ENCODE data around the gene GOPC. TPM values are rescaled to one million over a fixed set of nuclear protein-coding genes. Genes with fewer than 3 reads are reported as not detected.

GOPC gene
- total RNA-seq, 1 donor from 2014 or later: 18.1 TPM

DNA sequence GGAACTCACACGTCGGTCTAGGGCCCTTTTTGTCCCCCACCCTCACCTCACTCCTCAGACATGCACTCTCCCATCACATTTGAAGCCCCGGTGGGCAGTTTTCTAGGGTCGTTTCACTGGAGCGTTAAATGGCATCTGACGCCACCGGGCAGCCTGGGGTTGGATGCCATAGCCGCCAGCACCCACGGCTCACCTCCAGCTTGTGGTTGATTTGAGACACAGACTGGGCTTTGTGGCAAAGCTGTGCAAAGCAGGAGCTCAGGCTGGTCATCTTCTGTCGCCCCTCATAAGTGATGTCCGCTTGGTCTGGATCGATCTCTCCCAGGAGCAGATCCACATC is 530 bp downstream of the GOPC start:
- peak; percentile 69 for DNase-seq (ENCODE audit: missing footprints)
- ATAC-seq: peak; percentile 1
- intact Hi-C loops (cut with DNase I): loop anchor here (2.0 to 5.0 kb wide), 4 partner anchors 54 to 149 kb away; partner anchors contain the start of genes DCBLD1 and NUS1

DNA sequence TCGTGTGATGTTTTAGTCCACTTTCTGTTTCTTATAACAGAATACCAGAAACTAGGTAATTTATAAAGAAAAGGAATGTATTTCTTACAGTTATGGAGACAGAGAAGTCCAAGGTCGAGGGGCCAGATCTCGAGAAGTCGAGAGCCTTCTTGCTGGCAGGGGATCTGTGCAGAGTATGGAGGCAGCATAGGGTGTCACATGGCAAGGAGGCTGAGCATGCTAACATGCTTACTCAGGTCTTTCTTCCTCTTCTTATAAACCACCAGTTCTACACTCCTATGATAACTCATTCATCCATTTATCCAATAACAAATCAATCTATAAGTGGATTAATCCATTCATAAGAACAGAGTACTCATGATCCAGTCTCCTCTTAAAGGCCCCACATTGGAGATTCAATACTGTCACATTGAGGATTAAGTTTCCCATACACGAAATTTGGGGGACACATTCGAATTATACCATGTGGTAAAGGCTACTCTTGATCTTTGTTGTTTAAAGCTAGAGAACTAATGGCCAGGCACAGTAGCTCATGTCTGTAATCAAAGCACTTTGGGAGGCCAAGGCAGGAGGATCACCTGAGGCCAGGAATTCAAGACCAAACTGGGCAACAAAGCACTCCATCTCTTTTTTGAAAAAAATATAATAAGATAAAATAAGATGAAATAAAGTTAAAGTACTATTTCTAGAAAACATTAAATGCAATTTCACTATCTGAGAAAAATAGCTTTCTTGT is 2.1 kb downstream of the GOPC start:
- no peak for ATAC-seq
- DNase-seq (ENCODE audit: missing footprints): no peak
- intact Hi-C loops (cut with DNase I): loop anchor here (5.0 kb wide), 3 partner anchors 53 to 148 kb away; partner anchors contain the start of gene NUS1

DNA sequence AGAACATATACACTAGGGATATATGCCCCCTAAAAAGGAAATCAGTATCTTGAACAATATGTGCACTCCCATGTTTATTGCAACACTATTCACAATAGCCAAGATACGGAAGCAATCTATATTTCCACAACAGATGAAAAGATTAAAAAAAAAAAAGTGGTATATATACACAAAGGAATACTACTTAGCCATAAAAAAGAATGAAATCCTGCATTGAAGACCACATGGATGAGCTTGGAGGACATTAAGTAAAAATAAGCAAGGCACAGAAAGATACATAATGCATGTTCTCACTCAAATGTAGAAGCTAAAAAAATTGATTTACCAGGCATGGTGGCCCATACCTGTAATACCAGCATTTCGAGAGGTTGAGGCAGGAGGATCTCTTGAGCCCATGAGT is 4.6 kb downstream of the GOPC start:
- ATAC-seq (no peak), DNase-seq (ENCODE audit: missing footprints) (no peak)
- intact Hi-C loops (cut with DNase I): no loop called here

DNA sequence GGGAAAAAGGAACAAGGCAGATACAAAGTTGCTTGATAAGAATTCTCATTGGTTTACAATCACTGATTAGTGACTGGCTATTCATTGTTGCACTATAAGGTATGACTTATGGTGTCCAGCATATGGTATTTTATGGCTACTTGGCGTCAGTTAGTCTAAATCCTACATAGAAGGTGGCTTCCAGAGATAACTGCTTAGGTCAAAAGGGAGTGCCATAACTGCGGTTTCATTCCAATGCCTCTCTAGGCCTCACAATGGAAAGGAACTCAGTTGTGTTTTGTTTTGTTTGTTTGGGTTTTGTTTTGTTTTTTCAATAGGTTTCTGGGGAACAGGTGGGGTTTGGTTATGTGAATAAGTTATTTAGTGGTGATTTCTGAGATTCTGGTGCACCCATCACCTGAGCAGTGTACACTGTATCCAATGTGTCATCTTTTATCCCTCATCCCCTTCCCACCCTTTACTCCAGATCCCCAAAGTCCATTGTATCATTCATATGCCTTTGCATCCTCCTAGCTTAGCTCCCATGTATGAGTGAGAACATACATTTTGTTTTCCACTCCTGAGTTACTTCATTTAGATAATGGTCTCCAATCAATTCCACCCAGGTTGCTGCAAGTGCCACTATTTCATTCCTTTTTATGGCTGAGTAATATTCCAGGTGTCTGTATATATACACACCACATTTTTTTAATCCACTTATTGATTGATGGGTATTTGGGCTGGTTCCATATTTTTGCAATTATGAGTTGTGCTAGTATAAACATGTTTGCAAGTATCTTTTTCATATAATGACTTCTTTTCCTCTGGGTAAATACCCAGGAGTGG is 7.0 kb downstream of the GOPC start:
- ATAC-seq (no peak), DNase-seq (ENCODE audit: missing footprints) (no peak)
- intact Hi-C loops (cut with DNase I): no loop called here

DNA sequence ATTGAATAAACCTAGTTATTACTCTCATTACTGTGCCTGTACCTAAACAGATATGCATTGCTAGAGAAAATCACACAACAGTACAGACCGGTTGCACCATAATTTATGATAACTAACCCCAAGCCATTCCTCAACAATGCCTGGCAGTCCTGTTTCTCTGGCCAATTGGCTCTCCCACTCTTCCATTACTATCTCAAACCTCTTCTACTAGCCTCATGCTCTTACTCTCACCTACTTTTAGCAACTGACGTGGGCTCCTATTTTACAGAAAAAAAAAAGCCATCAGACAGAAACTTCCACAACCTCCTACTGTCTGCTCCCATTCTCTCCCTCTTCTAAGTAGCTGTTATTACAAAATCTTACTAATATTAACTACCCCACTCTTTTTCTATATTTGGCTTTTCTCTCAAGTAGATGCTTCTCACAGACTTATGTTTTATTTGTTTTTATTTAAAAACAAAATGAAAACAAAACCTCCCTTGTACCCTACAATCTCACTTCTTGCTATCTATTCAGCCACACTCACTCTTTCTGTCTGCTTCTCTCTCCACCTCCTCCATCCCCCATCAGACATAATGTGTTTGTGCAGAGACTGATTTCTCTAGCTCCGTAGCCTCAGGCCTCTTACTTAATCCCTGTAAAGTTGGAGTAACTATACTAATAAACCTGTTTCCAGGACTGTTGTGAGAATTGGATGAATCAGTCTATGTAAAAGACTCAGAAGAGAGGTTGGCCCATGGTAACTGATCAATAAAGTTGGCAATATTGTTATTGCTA is 9.1 kb downstream of the GOPC start:
- ATAC-seq: peak; percentile 48
- no peak for DNase-seq (ENCODE audit: missing footprints)
- intact Hi-C loops (cut with DNase I): loop anchor here (2.0 kb wide), 1 partner anchor 16 kb away; no protein-coding TSS in a partner anchor

DNA sequence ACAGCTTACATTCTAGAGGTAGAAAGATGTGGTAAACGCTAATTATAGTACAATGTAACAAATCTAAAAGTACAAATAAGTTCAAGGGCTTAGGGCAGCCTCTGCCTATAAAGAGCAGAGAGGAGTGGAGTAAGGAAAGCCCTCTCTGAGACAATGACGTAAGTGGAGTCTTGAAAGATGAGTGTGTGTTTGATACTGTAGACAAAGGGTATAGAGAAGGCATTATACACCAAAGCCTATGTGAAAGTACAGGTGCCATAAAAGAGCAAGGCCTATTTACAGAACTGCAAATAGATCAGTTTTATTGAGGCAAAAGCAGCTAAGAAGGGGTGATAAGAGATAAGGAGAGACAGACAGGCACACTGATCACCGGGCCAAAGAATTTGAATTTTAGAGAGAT is 10.9 kb downstream of the GOPC start:
- intact Hi-C loops (cut with DNase I): no loop called here
- no peak for ATAC-seq
- DNase-seq (ENCODE audit: missing footprints): no peak

DNA sequence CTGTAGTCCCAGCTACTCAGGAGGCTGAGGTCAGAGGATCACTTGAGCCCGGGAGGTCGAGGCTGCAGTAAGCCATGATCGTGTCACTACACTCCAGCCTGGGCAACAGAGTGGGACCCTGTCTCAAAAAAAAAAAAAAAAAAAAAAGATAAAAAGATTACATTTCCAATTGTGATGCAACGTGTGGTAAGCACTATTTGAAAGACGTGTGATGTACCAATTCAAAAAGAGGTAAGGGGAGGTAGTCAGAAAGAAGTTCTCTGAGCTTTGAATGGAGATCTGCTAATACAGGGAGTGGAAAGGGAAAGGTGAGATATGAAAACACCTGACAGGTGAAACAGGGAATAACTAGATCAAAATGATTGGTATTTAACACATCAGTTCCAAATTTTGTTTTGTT is 11.9 kb downstream of the GOPC start:
- intact Hi-C loops (cut with DNase I): no loop called here
- ATAC-seq: no peak
- no peak for DNase-seq (ENCODE audit: missing footprints)

DNA sequence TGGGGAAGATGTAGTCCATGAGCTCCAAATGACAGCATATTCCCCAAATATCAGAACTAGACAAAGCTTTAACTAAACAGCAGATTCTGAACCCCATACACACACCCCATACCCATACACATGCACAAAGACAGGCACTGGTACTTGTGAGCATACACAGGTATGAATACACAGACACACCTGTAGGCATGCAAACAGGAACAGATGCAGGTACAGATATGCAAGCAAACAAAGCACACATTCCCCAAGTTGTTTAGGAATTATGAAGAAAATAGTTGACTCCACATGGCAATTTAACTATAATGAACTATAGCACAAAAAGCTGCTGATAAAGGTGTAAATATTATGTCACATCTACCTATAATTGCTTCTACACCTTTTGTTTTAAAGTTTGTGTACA is 16.7 kb downstream of the GOPC start:
- intact Hi-C loops (cut with DNase I): no loop called here
- DNase-seq (ENCODE audit: missing footprints): no peak
- ATAC-seq: no peak

DNA sequence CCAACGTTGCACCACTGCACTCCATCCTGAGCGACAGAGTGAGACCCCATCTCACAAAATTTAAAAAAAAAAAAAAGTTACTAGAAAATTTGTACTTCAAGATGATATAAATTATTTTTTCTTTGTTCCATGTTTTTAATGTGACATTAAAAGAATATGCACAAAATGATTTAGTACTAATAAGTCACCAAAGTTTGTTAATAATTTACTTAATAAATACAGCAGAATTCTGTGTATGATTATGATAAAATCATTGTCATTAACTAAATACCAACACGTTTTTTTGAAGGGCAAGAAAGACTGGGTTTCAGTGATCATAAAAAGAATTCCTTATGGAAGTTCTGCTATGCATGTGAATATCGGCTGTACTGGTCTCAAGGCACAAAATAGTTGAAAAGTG is 28.1 kb downstream of the GOPC start:
- intact Hi-C loops (cut with DNase I): no loop called here
- DNase-seq (ENCODE audit: missing footprints) (no peak), ATAC-seq (no peak)

DNA sequence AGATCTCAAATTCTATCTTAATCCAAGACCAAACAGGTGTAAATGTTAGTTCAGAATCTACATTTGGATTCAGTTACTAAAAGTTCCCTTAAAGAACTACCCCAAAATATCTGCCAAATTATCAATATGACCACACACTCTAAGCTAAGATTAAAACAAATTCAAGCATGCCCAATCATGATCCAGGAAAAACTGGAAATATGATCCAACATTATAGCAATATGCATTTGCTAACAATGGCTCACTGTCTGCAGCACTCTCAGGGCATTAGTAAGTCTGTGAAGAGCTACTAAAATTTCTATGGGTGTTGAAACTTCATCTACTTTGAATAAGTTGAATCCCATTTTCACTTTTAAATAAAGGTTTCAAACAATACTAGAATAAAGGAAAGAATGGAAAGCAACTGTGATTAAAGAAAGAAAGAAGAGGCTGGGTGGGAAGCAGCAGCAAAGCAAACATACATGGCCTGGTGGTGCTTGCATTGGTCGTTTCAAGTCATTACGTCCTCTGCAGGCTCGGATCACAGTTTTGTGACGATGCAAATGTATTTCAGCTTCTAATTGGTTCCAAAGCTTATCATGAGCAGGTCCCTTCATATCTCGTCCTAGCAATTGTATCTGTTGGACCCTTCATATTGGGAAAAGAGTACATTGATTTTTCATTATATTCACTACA is 29.2 kb downstream of the GOPC start:
- ATAC-seq (no peak), DNase-seq (ENCODE audit: missing footprints) (no peak)
- intact Hi-C loops (cut with DNase I): no loop called here

DNA sequence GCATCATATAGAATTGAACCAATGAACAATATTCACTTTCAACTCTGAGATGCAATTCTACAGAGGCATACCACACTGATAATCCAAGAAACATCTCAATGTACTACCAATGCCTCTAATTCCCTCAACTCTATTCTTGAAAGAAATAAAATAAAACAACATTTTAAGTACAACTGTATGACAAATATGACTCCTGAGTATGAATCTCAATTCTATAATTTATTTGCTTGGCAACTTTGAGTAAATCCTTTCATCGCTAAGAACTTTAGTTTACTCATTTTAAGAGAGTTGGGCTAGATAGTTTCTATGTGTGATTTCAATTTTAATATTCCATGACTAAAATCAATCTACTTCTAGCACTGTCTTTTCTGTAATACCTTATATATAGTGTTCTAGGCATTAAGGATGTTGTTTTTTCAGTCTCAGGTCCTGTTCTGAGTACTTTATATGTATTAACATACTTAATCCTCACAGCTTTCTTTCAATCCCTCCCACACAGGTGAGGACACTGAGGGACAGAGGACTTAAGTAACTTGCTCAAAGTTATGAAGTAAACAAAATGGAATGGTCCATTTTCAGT is 33.4 kb downstream of the GOPC start:
- no peak for ATAC-seq
- DNase-seq (ENCODE audit: missing footprints): no peak
- intact Hi-C loops (cut with DNase I): no loop called here

DNA sequence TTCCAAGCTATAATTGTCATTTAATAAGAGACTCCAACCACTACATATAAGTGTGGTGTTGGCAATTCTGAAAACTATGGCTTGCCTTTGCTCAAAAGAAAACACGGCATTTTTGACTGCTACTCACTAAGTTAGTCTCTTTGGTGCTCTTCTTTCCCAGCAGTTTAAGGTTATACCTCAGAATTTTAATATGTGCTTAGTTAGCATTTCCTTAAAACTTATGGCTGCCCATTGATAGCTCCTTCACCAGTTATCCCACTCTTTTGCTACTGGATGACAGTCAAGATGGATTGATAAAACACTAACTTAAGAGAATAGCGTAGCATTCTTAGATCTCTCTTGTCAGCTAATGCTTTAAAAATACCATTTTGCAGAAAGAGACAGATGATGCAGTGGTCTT is 34.1 kb downstream of the GOPC start:
- ATAC-seq (no peak), DNase-seq (ENCODE audit: missing footprints) (no peak)
- intact Hi-C loops (cut with DNase I): no loop called here

DNA sequence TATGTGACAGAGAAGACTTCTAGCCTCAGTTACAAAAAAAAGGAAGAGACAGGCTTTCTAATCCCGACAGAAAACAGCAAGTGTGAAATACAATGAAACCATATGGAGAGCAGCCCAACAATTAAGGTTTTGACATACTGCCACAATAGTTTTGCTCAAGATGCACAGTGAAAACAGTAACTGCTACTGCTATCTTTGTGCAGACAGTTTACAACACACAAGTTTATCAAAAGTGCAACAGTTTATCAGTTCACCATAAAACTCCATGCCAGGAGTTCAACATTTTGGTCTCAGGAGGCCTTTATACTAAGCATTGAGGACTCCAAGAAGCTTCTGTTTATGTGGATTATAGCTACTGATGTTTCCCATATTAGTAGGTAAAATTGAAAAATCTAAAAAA is 37.6 kb downstream of the GOPC start:
- intact Hi-C loops (cut with DNase I): no loop called here
- DNase-seq (ENCODE audit: missing footprints) (no peak), ATAC-seq (no peak)

DNA sequence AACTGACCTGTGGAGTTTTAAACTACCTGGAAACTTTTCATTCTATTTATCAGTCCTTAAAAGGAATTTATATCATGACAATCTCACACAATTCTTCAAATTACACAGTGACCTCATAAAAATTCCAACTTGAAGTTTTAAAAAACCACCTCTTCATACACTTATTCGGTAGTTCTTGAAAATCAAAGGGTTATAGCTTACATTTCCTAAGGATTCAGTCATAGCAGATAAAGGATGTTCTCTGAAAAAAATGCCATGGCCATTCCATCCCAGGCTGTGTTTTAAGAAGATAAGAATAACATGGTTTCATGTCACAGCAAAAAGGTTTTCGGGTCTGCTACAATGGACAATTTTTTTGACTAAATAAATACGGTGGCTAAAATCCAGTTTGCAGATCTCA is 41.2 kb downstream of the GOPC start:
- intact Hi-C loops (cut with DNase I): no loop called here
- DNase-seq (ENCODE audit: missing footprints) (no peak), ATAC-seq (no peak)

DNA sequence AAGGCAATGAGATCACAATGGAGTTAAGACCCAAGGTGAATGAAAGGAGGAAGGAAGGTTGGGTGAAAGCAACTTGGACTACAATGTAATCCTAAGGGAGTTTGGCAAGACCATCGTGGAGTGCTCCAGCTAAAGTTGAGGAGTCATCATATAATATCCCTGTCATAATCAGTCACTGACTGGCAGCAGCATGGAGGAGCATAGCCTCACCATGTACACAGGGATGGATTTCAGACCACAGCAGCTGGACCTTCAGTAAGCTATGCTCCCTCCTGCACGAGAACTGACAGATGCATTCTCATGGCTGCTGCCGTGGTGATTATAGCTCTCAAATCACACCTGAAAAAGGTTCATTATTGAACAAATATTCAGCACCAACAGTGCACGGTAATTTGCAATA is 43.0 kb downstream of the GOPC start:
- intact Hi-C loops (cut with DNase I): no loop called here
- DNase-seq (ENCODE audit: missing footprints): no peak
- ATAC-seq: no peak

DNA sequence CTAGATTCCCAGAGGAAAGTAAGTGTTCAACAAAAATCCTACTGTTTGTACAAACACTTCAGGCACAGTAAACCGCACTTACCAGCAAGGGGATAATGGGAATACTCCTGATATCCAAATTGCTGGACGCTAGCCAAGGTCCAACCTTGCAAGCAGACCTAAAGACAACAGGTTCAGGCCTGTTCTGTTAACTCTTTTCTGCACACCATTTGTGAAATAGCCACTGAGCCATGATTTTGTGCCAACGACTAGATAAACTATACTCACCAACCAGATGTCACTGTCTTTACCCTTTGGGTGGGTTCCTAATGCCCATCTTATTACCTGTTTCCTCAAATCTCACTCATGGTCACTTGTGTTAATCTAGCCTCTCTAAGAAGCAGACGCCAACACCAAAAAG is 43.5 kb downstream of the GOPC start:
- intact Hi-C loops (cut with DNase I): loop anchor here (1.0 kb wide), 1 partner anchor 213 kb away; no protein-coding TSS in a partner anchor
- DNase-seq (ENCODE audit: missing footprints): no peak
- no peak for ATAC-seq

DNA sequence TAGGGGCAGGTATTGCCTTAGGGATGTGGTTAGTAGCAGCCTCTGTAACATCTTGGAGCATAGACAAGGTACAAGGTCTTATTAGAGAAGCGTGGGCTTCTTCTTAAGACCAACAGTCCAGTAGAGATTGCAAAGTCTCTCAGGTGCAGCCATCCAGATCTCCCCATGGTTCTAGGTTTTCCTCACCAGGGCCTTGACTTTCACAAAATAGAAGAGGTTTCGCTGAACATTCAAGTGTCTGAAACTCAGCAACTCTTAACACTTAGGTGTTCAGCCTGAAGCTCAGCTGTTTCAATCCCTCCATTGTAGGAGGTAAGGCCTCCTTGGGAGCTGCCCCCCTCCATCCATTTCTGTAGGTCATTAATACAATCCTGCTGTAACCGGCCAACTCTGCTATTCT is 44.4 kb downstream of the GOPC start:
- intact Hi-C loops (cut with DNase I): loop anchor here (1.0 to 2.0 kb wide), 2 partner anchors 107 to 212 kb away; no protein-coding TSS in a partner anchor

DNA sequence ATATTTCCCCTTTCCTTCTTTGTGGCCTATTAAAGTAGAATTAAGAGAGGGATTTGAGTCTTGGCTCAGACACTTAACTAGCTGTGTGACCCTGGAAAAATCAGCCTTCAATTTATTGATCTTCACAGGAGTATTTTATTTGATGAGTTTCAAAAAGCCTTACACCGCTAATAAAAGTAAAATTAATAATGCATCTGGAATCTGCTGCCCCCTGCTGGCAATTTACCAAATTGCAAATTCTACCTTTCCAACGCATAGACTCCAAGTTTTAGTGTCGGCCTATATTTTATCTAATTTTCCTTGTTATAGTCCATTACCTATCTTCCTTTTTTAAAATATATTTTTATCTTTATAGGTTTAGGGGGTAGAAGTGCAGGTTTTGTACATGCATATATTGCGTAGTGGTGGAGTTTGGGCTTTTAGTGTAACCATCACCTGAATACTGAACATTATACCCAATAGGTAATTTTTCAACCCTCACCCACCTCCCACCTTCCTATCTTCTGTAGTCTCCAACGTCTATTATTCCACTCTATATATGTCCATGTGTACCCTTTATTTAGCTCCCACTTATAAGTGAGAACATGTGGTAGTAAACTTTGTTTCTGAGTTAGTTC is 46.3 kb downstream of the GOPC start:
- no peak for DNase-seq (ENCODE audit: missing footprints)
- intact Hi-C loops (cut with DNase I): loop anchor here (2.0 kb wide), 1 partner anchor 105 kb away; no protein-coding TSS in a partner anchor
- ATAC-seq: no peak

More for the DNA sequence above, 44.4 kb downstream of the GOPC start:
- no peak for ATAC-seq
- no peak for DNase-seq (ENCODE audit: missing footprints)
